ENCODE results near the gene SEMA6C.

GRCh38 chr1:151146072-151146411 is 389 bp downstream of the SEMA6C start:
- TF ChIP-seq, protein P1, sequence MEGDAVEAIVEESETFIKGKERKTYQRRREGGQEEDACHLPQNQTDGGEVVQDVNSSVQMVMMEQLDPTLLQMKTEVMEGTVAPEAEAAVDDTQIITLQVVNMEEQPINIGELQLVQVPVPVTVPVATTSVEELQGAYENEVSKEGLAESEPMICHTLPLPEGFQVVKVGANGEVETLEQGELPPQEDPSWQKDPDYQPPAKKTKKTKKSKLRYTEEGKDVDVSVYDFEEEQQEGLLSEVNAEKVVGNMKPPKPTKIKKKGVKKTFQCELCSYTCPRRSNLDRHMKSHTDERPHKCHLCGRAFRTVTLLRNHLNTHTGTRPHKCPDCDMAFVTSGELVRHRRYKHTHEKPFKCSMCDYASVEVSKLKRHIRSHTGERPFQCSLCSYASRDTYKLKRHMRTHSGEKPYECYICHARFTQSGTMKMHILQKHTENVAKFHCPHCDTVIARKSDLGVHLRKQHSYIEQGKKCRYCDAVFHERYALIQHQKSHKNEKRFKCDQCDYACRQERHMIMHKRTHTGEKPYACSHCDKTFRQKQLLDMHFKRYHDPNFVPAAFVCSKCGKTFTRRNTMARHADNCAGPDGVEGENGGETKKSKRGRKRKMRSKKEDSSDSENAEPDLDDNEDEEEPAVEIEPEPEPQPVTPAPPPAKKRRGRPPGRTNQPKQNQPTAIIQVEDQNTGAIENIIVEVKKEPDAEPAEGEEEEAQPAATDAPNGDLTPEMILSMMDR (conservative IDR thresholded peaks at IDR 0.05; ENCODE audit: low read length), result no peak
- TF ChIP-seq EZH2phosphoT487 (IDR thresholded peaks at IDR 0.05; ENCODE audit: borderline replicate concordance), result no peak

Measured in Loucy (cell line).